ENCODE measurements around the gene PCSK5. TPM values are rescaled to one million over a fixed set of nuclear protein-coding genes. Genes with fewer than 3 reads are reported as not detected.

PCSK5 gene
- total and polyA plus RNA-seq, 4 donors: 0.58 to 3.6 (median 0.82) TPM

GRCh38 chr9:76390656-76391055, 500.2 kb downstream of the PCSK5 start:
- no peaks in the 10 kb centered on the region for H3K9me3 ChIP-seq (ENCODE audit: control insufficient read depth in 4 of 4, low read length in 3 of 4)
- TF ChIP-seq HNF4A (conservative IDR thresholded peaks at IDR 0.05): peak; percentile 46 to 53
- peak; percentile 83 for TF ChIP-seq NR2F2 (IDR thresholded peaks at IDR 0.05)
- peak; percentile 14 to 16 for TF ChIP-seq RXRA (IDR thresholded peaks at IDR 0.05)
- TF ChIP-seq EGR1 (IDR thresholded peaks at IDR 0.05; ENCODE audit: low read depth in 2 of 2): no peak
- no peak overlapping the region for H3K9ac ChIP-seq (ENCODE audit: low read depth in 1 of 2, low read length in 2 of 2)
- H3K4me1 ChIP-seq (ENCODE audit: control insufficient read depth in 4 of 4, insufficient read depth in 4 of 4, low read length in 3 of 4): peaks cover 6 to 15% (median 9%) of the 10 kb centered on the region in 4 donors
- no peak overlapping the region for H3K27ac ChIP-seq (ENCODE audit: low read depth in 1 of 2, low read length in 2 of 2)
- WGBS: 15% methylated on average over 1 of the region's 1 CpG
- H3K27me3 ChIP-seq (ENCODE audit: control insufficient read depth in 4 of 4, insufficient read depth in 4 of 4, low read length in 3 of 4): no peaks in the 10 kb centered on the region
- H3K4me3 ChIP-seq (ENCODE audit: low read depth in 1 of 3, low read length in 3 of 3): no peak overlapping the region
- H3K36me3 ChIP-seq (ENCODE audit: control insufficient read depth in 4 of 4, insufficient read depth in 3 of 4, low read depth in 1 of 4, low read length in 3 of 4): peaks cover 5 to 17% (median 7%) of the 10 kb centered on the region in 4 donors
- DNase-seq (ENCODE audit: low spot score): no peak

- H3K27ac ChIP-seq (ENCODE audit: low read depth in 1 of 2, low read length in 2 of 2): peak within 1 kb of the TSS; percentile 96 to 98
- no peaks in the 10 kb centered on the region for H3K27me3 ChIP-seq (ENCODE audit: control insufficient read depth in 4 of 4, insufficient read depth in 4 of 4, low read length in 3 of 4)
- no peaks in the 10 kb centered on the region for H3K9me3 ChIP-seq (ENCODE audit: control insufficient read depth in 4 of 4, low read length in 3 of 4)
- peak; percentile 98 for DNase-seq (ENCODE audit: low spot score)
- peak within 1 kb of the TSS; percentile 68 to 99 (median 98) for H3K4me3 ChIP-seq (ENCODE audit: low read depth in 1 of 3, low read length in 3 of 3)
- no peaks in the 10 kb centered on the region for H3K36me3 ChIP-seq (ENCODE audit: control insufficient read depth in 4 of 4, insufficient read depth in 3 of 4, low read depth in 1 of 4, low read length in 3 of 4)
- H3K4me1 ChIP-seq (ENCODE audit: control insufficient read depth in 4 of 4, insufficient read depth in 4 of 4, low read length in 3 of 4): peaks cover 6 to 15% (median 10%) of the 10 kb centered on the region in 4 donors
- WGBS: under 1% methylated on average over 81 of the region's 81 CpGs
- peak within 1 kb of the TSS; percentile 90 to 96 for H3K9ac ChIP-seq (ENCODE audit: low read depth in 1 of 2, low read length in 2 of 2)
- no peak for TF ChIP-seq HNF4G (IDR thresholded peaks at IDR 0.05)
- no peak for TF ChIP-seq JUND (IDR thresholded peaks at IDR 0.05)
- peak; percentile 81 for TF ChIP-seq YY1 (IDR thresholded peaks at IDR 0.05)
- TF ChIP-seq FOXA2 (IDR thresholded peaks at IDR 0.05): no peak
- TF ChIP-seq, protein P1, sequence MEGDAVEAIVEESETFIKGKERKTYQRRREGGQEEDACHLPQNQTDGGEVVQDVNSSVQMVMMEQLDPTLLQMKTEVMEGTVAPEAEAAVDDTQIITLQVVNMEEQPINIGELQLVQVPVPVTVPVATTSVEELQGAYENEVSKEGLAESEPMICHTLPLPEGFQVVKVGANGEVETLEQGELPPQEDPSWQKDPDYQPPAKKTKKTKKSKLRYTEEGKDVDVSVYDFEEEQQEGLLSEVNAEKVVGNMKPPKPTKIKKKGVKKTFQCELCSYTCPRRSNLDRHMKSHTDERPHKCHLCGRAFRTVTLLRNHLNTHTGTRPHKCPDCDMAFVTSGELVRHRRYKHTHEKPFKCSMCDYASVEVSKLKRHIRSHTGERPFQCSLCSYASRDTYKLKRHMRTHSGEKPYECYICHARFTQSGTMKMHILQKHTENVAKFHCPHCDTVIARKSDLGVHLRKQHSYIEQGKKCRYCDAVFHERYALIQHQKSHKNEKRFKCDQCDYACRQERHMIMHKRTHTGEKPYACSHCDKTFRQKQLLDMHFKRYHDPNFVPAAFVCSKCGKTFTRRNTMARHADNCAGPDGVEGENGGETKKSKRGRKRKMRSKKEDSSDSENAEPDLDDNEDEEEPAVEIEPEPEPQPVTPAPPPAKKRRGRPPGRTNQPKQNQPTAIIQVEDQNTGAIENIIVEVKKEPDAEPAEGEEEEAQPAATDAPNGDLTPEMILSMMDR (IDR thresholded peaks at IDR 0.05; ENCODE audit: low read depth, low read length, missing input control): peak; percentile 35
- TF ChIP-seq ATF3 (IDR thresholded peaks at IDR 0.05): peak; percentile 4
- no peak for TF ChIP-seq MAX (IDR thresholded peaks at IDR 0.05)
- no peak for TF ChIP-seq REST (IDR thresholded peaks at IDR 0.05)
- TF ChIP-seq EGR1 (IDR thresholded peaks at IDR 0.05; ENCODE audit: low read depth in 2 of 2): no peak
- no peak for TF ChIP-seq GABPA (IDR thresholded peaks at IDR 0.05 in 1 of 2, conservative IDR thresholded peaks at IDR 0.05 in 1 of 2)
- TF ChIP-seq RXRA (IDR thresholded peaks at IDR 0.05): no peak
- TF ChIP-seq, protein P2, sequence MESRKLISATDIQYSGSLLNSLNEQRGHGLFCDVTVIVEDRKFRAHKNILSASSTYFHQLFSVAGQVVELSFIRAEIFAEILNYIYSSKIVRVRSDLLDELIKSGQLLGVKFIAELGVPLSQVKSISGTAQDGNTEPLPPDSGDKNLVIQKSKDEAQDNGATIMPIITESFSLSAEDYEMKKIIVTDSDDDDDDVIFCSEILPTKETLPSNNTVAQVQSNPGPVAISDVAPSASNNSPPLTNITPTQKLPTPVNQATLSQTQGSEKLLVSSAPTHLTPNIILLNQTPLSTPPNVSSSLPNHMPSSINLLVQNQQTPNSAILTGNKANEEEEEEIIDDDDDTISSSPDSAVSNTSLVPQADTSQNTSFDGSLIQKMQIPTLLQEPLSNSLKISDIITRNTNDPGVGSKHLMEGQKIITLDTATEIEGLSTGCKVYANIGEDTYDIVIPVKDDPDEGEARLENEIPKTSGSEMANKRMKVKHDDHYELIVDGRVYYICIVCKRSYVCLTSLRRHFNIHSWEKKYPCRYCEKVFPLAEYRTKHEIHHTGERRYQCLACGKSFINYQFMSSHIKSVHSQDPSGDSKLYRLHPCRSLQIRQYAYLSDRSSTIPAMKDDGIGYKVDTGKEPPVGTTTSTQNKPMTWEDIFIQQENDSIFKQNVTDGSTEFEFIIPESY (IDR thresholded peaks at IDR 0.05): no peak
- no peak for TF ChIP-seq HNF4A (conservative IDR thresholded peaks at IDR 0.05)
- TF ChIP-seq SP1 (IDR thresholded peaks at IDR 0.05): no peak
- TF ChIP-seq FOXA1 (IDR thresholded peaks at IDR 0.05): no peak
- TF ChIP-seq RAD21 (IDR thresholded peaks at IDR 0.05): peak; percentile 52 to 66
- TF ChIP-seq NR2F2 (IDR thresholded peaks at IDR 0.05): no peak
- no peak for TF ChIP-seq TAF1 (conservative IDR thresholded peaks at IDR 0.05)
Observed at GRCh38 chr9:76394195-76394959, 503.9 kb downstream of the PCSK5 start, which contains the start of gene RFK. Gene RFK, minus strand, starts transcription at chr9:76394426. Its CDS starts 255 bp downstream, at chr9:76394171.
